Measurements from ENCODE around the gene WSCD1. TPM values are rescaled to one million over a fixed set of nuclear protein-coding genes. Genes with fewer than 3 reads are reported as not detected.

Gene WSCD1
- total RNA-seq, 2 donors from 2014 or later, result 0.19 to 0.67 TPM

- H3K4me3 Mint-ChIP-seq, result no peak overlapping the region
- no peak for DNase-seq
- peaks cover 16% of the 10 kb centered on the region for H3K4me1 Mint-ChIP-seq (ENCODE audit: low read depth)
- H3K9me3 Mint-ChIP-seq, result no peaks in the 10 kb centered on the region
- H3K27me3 Mint-ChIP-seq (ENCODE audit: low read depth), result peaks cover 64% of the 10 kb centered on the region
- peaks cover 5 to 6% of the 10 kb centered on the region in 2 donors for H3K36me3 Mint-ChIP-seq (ENCODE audit: insufficient read depth in 2 of 2)
- peak in 1 of 2 donors; percentile 41 for ATAC-seq (replicated peaks in 1 of 2)
- no peak overlapping the region for H3K27ac Mint-ChIP-seq
Observed at GRCh38 chr17:6066183-6066948, 3.8 kb upstream of the WSCD1 start.

GRCh38 chr17:6067060-6067459 is 3.1 kb upstream of the WSCD1 start:
- no peaks in the 10 kb centered on the region for H3K9me3 Mint-ChIP-seq
- no peak overlapping the region for H3K4me3 Mint-ChIP-seq
- H3K36me3 Mint-ChIP-seq (ENCODE audit: insufficient read depth in 2 of 2), result peaks cover 5 to 6% of the 10 kb centered on the region in 2 donors
- ATAC-seq (replicated peaks in 1 of 2) (peak in 1 of 2 donors; percentile 41), DNase-seq (no peak)
- H3K27ac Mint-ChIP-seq, result no peak overlapping the region
- peaks cover 65% of the 10 kb centered on the region for H3K27me3 Mint-ChIP-seq (ENCODE audit: low read depth)
- peaks cover 16% of the 10 kb centered on the region for H3K4me1 Mint-ChIP-seq (ENCODE audit: low read depth)

GRCh38 chr17:6070430-6070912 is 292 bp downstream of the WSCD1 start:
- H3K4me3 Mint-ChIP-seq, result no peak overlapping the region
- no peaks in the 10 kb centered on the region for H3K9me3 Mint-ChIP-seq
- peaks cover 5 to 6% of the 10 kb centered on the region in 2 donors for H3K36me3 Mint-ChIP-seq (ENCODE audit: insufficient read depth in 2 of 2)
- H3K27ac Mint-ChIP-seq, result no peak overlapping the region
- peak in 1 of 2 donors; percentile 6 for DNase-seq
- H3K4me1 Mint-ChIP-seq (ENCODE audit: low read depth), result peaks cover 16% of the 10 kb centered on the region
- H3K27me3 Mint-ChIP-seq (ENCODE audit: low read depth), result peaks cover 70% of the 10 kb centered on the region
- peak in 1 of 2 donors; percentile 3 for ATAC-seq (replicated peaks in 1 of 2)

GRCh38 chr17:6070913-6071511 is 833 bp downstream of the WSCD1 start:
- Mint-ChIP-seq H3K9me3 (no peaks in the 10 kb centered on the region), H3K36me3 (ENCODE audit: insufficient read depth in 2 of 2) (peaks cover 5 to 6% of the 10 kb centered on the region in 2 donors), H3K4me3 (peak overlapping the region in 1 of 2 donors; percentile 43), H3K27me3 (ENCODE audit: low read depth) (peaks cover 74% of the 10 kb centered on the region), H3K27ac (no peak overlapping the region), H3K4me1 (ENCODE audit: low read depth) (peaks cover 11% of the 10 kb centered on the region)
- peak in 1 of 2 donors; percentile 33 for ATAC-seq (replicated peaks in 1 of 2)
- DNase-seq, result peak; percentile 6 to 12

GRCh38 chr17:6071528-6072065 is 1.4 kb downstream of the WSCD1 start:
- Mint-ChIP-seq H3K36me3 (ENCODE audit: insufficient read depth in 2 of 2) (peaks cover 5 to 6% of the 10 kb centered on the region in 2 donors), H3K4me3 (peak overlapping the region in 1 of 2 donors; percentile 43), H3K27me3 (ENCODE audit: low read depth) (peaks cover 71% of the 10 kb centered on the region), H3K27ac (no peak overlapping the region), H3K4me1 (ENCODE audit: low read depth) (peaks cover 11% of the 10 kb centered on the region), H3K9me3 (no peaks in the 10 kb centered on the region)
- no peak for ATAC-seq (replicated peaks in 1 of 2)
- DNase-seq, result no peak

- no peak overlapping the region for H3K4me3 Mint-ChIP-seq
- no peak overlapping the region for H3K27ac Mint-ChIP-seq
- ATAC-seq (replicated peaks in 1 of 2) (no peak), DNase-seq (no peak)
- no peaks in the 10 kb centered on the region for H3K9me3 Mint-ChIP-seq
- peaks cover 65% of the 10 kb centered on the region for H3K27me3 Mint-ChIP-seq (ENCODE audit: low read depth)
- H3K4me1 Mint-ChIP-seq (ENCODE audit: low read depth), result peaks cover 11% of the 10 kb centered on the region
- H3K36me3 Mint-ChIP-seq (ENCODE audit: insufficient read depth in 2 of 2), result peaks cover 5 to 6% of the 10 kb centered on the region in 2 donors
Observed at GRCh38 chr17:6072157-6072556, 2.0 kb downstream of the WSCD1 start.

GRCh38 chr17:6072611-6073010 is 2.4 kb downstream of the WSCD1 start:
- Mint-ChIP-seq H3K4me3 (no peak overlapping the region), H3K27ac (no peak overlapping the region), H3K9me3 (no peaks in the 10 kb centered on the region), H3K4me1 (ENCODE audit: low read depth) (peaks cover 11% of the 10 kb centered on the region), H3K36me3 (ENCODE audit: insufficient read depth in 2 of 2) (peaks cover 5 to 6% of the 10 kb centered on the region in 2 donors), H3K27me3 (ENCODE audit: low read depth) (peaks cover 61% of the 10 kb centered on the region)
- DNase-seq (no peak), ATAC-seq (replicated peaks in 1 of 2) (no peak)

- no peak for DNase-seq
- Mint-ChIP-seq H3K4me3 (no peak overlapping the region), H3K27ac (no peak overlapping the region), H3K4me1 (ENCODE audit: low read depth) (peaks cover 11% of the 10 kb centered on the region), H3K9me3 (no peaks in the 10 kb centered on the region), H3K27me3 (ENCODE audit: low read depth) (peaks cover 51% of the 10 kb centered on the region), H3K36me3 (ENCODE audit: insufficient read depth in 2 of 2) (peaks cover 5 to 6% of the 10 kb centered on the region in 2 donors)
- ATAC-seq (replicated peaks in 1 of 2), result no peak
Observed at GRCh38 chr17:6073620-6074019, 3.4 kb downstream of the WSCD1 start.

- no peak overlapping the region for H3K27ac Mint-ChIP-seq
- ATAC-seq (replicated peaks in 1 of 2), result no peak
Observed at GRCh38 chr17:6075050-6075449, 4.9 kb downstream of the WSCD1 start.

GRCh38 chr17:6075845-6076244 is 5.7 kb downstream of the WSCD1 start:
- Mint-ChIP-seq H3K27me3 (ENCODE audit: low read depth) (peaks cover 35% of the 10 kb centered on the region), H3K36me3 (ENCODE audit: insufficient read depth in 2 of 2) (no peaks in the 10 kb centered on the region), H3K9me3 (no peaks in the 10 kb centered on the region), H3K4me1 (ENCODE audit: low read depth) (no peaks in the 10 kb centered on the region), H3K27ac (no peak overlapping the region), H3K4me3 (no peak overlapping the region)
- DNase-seq, result no peak
- ATAC-seq (replicated peaks in 1 of 2), result no peak

More at GRCh38 chr17:6075050-6075449, 4.9 kb downstream of the WSCD1 start:
- no peaks in the 10 kb centered on the region for H3K9me3 Mint-ChIP-seq
- no peak for DNase-seq
- no peaks in the 10 kb centered on the region for H3K4me1 Mint-ChIP-seq (ENCODE audit: low read depth)
- no peak overlapping the region for H3K4me3 Mint-ChIP-seq
- H3K27me3 Mint-ChIP-seq (ENCODE audit: low read depth), result peaks cover 36% of the 10 kb centered on the region
- H3K36me3 Mint-ChIP-seq (ENCODE audit: insufficient read depth in 2 of 2), result no peaks in the 10 kb centered on the region

GRCh38 chr17:6077752-6078151 is 7.6 kb downstream of the WSCD1 start:
- no peaks in the 10 kb centered on the region for H3K9me3 Mint-ChIP-seq
- H3K4me3 Mint-ChIP-seq, result no peak overlapping the region
- H3K4me1 Mint-ChIP-seq (ENCODE audit: low read depth), result no peaks in the 10 kb centered on the region
- H3K27ac Mint-ChIP-seq, result no peak overlapping the region
- H3K36me3 Mint-ChIP-seq (ENCODE audit: insufficient read depth in 2 of 2), result no peaks in the 10 kb centered on the region
- peaks cover 21% of the 10 kb centered on the region for H3K27me3 Mint-ChIP-seq (ENCODE audit: low read depth)
- ATAC-seq (replicated peaks in 1 of 2) (no peak), DNase-seq (no peak)

GRCh38 chr17:6078458-6078871 is 8.3 kb downstream of the WSCD1 start:
- H3K4me1 Mint-ChIP-seq (ENCODE audit: low read depth), result no peaks in the 10 kb centered on the region
- H3K9me3 Mint-ChIP-seq, result no peaks in the 10 kb centered on the region
- ATAC-seq (replicated peaks in 1 of 2) (no peak), DNase-seq (no peak)
- H3K27ac Mint-ChIP-seq, result no peak overlapping the region
- no peaks in the 10 kb centered on the region for H3K36me3 Mint-ChIP-seq (ENCODE audit: insufficient read depth in 2 of 2)
- no peak overlapping the region for H3K4me3 Mint-ChIP-seq
- peaks cover 14% of the 10 kb centered on the region for H3K27me3 Mint-ChIP-seq (ENCODE audit: low read depth)

- no peak for ATAC-seq (replicated peaks in 1 of 2)
- H3K27ac Mint-ChIP-seq, result no peak overlapping the region
- H3K36me3 Mint-ChIP-seq (ENCODE audit: insufficient read depth in 2 of 2), result no peaks in the 10 kb centered on the region
- H3K4me1 Mint-ChIP-seq (ENCODE audit: low read depth), result no peaks in the 10 kb centered on the region
- H3K4me3 Mint-ChIP-seq, result no peak overlapping the region
- H3K9me3 Mint-ChIP-seq, result no peaks in the 10 kb centered on the region
- DNase-seq, result no peak
- H3K27me3 Mint-ChIP-seq (ENCODE audit: low read depth), result peaks cover 8% of the 10 kb centered on the region
Observed at GRCh38 chr17:6079155-6079888, 9.1 kb downstream of the WSCD1 start.
